ENCODE measurements around the gene HSD11B2.

GRCh38 chr16:67441907-67442306, 11.0 kb downstream of the HSD11B2 start:
- TF ChIP-seq POLR2A (IDR thresholded peaks at IDR 0.05) (no peak), CTCF (IDR thresholded peaks at IDR 0.05 in 8 of 11, conservative IDR thresholded peaks at IDR 0.05 in 3 of 11) (no peak)

Measured in spleen (tissue), 7 donors.